T-helper 17 cell (primary cell): Measurements from ENCODE around the gene ZNF804B. TPM values are rescaled to one million over a fixed set of nuclear protein-coding genes. Genes with fewer than 3 reads are reported as not detected.

ENCODE experiments used
- ATAC-seq: fragments of 150-1000 bp; cut with Tn5 transposase; 2 replicates; pipeline ENCODE4 v1.10.0; 2021; ENCODE audit warnings: mild to moderate bottlenecking, moderate library complexity
- DNase-seq, 3 donors: peaks; one replicate each; pipeline versions ENCODE4 v3.0.0 to v3.0.0-alpha.2; 2020 to 2021
- H3K9me3 ChIP-seq: one replicate; pipeline ENCODE4 v1.7.0; 2013; ENCODE audit warnings: low read length, mild to moderate bottlenecking; ENCODE audit not compliant: control insufficient read depth, poor library complexity, severe bottlenecking
- H3K27ac Mint-ChIP-seq: one replicate; pipeline ENCODE4 v1.8.0; 2022; ENCODE audit warnings: mild to moderate bottlenecking, moderate library complexity, mixed read lengths
- H3K27me3 Mint-ChIP-seq: one replicate; pipeline ENCODE4 v1.8.0; 2022; ENCODE audit warnings: mixed read lengths
- H3K36me3 Mint-ChIP-seq: one replicate; pipeline ENCODE4 v1.8.0; 2022; ENCODE audit warnings: low read depth, mixed read lengths
- H3K4me1 Mint-ChIP-seq: one replicate; pipeline ENCODE4 v1.8.0; 2022; ENCODE audit warnings: mild to moderate bottlenecking, mixed read lengths
- H3K4me3 Mint-ChIP-seq: one replicate; pipeline ENCODE4 v1.8.0; 2022; ENCODE audit warnings: mild to moderate bottlenecking, moderate library complexity, mixed read lengths
- total RNA-seq, 4 donors: library from RNA in 2 of 4; stranded (reverse) in 2 of 4; gene quantifications; one replicate each; pipeline ENCODE4 v1.2.3 and lab custom pipeline; 2022 to 2026

ZNF804B gene
- total RNA-seq, result not detected
- total RNA-seq (lab: John Stamatoyannopoulos, UW), result 0 to 0.08 reads per million in 2 donors

DNA sequence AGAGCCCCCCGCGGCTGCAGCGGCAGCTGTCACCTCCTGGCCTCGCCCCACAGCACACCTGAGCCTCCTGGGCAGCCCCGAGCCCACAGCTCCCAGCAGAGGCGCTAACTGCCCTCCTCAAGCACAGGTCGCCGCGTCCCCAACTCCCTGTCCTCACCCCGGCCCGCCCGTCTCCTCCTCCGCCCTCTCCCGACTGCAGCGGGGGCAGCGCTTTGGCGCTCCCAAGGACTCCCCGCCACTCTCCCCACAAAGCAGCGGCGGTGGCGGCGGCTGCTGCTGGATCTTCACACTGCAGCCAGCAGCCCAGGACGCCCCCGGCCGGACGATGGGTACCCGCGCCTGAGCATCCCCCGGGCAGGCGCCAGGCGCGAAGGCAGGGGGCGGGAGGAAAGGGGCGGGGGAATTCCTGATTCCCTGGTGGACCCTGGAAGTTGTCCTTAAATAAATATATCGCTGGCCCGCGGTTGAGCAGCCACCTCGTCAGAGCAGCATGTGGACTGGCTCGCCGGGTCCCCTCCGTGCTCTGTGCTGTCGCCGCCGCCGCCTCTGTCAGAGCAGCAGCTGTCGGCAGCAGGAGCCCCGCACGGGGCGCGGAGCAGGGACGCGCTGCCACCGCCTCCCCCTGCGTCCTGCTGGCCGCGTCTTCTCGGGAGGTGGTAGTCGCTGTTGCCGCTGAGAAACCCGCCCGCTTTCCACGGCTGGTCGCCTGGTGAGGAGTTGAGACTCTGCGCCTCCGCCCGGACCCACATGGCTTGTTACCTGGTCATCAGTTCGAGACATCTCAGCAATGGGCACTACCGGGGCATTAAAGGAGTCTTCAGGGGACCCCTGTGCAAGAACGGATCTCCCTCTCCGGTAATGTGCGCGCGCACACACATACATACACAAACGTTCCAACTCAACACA lies at the start of gene ZNF804B:
Gene ZNF804B, plus strand, starts transcription at position 471 of the 906 bp plus-strand sequence. Its CDS starts 277 bp downstream, at position 748.
- peak within 1 kb of the TSS; percentile 33 for H3K4me3 Mint-ChIP-seq
- DNase-seq, result no peak
- no peak for ATAC-seq

DNA sequence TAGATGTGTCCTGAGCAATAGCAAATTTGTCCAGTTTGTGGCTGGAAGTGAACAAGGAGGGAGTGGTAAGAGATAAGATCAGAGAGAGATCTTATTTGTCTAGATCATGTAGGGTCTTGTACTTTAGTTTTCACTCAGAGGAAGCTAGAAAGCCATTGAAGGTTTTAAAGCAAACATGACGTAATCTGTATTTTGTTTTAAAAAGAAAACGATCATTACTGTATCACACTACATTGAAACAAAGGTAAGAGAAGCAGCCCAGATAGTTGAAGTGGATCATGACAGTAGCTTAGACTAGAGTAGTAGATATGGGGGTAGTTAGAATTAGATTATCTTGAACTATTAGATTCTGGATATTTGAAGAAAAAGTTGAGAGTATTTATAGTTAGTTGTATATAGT lies 23.6 kb upstream of the ZNF804B start:
- Mint-ChIP-seq H3K27ac (no peak overlapping the region), H3K36me3 (no peaks in the 10 kb centered on the region), H3K4me3 (no peak overlapping the region), H3K4me1 (no peaks in the 10 kb centered on the region), H3K27me3 (no peaks in the 10 kb centered on the region)
- DNase-seq (no peak), ATAC-seq (no peak)
- H3K9me3 ChIP-seq, result no peaks in the 10 kb centered on the region

More for the DNA sequence above, at the start of gene ZNF804B:
- peaks cover 5% of the 10 kb centered on the region for H3K36me3 Mint-ChIP-seq
- peaks cover 43% of the 10 kb centered on the region for H3K27me3 Mint-ChIP-seq
- H3K9me3 ChIP-seq, result no peaks in the 10 kb centered on the region
- H3K4me1 Mint-ChIP-seq, result peaks cover 3% of the 10 kb centered on the region
- H3K27ac Mint-ChIP-seq, result no peak within 1 kb of the TSS

DNA sequence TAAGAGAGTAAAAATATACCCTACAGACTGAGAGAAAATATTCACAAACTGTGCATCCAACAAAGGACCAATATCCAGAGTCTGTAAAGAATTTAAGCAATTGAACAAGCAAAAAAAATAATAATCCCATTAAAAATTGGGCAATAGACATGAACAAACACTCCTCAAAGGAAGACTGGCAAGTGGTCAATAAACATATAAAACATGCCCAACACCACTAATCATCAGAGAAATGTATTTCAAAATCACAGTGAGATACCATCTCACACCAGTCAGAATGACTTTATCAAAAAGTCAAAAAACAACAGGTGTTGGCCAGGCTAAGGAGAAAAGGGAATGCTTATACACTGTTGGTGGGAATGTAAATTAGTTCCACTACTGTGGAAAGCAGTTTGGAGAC lies 21.9 kb upstream of the ZNF804B start:
- H3K4me1 Mint-ChIP-seq, result no peaks in the 10 kb centered on the region
- no peaks in the 10 kb centered on the region for H3K36me3 Mint-ChIP-seq
- H3K27ac Mint-ChIP-seq, result no peak overlapping the region
- H3K9me3 ChIP-seq, result no peaks in the 10 kb centered on the region
- no peak for DNase-seq
- ATAC-seq, result no peak
- no peaks in the 10 kb centered on the region for H3K27me3 Mint-ChIP-seq
- H3K4me3 Mint-ChIP-seq, result no peak overlapping the region

DNA sequence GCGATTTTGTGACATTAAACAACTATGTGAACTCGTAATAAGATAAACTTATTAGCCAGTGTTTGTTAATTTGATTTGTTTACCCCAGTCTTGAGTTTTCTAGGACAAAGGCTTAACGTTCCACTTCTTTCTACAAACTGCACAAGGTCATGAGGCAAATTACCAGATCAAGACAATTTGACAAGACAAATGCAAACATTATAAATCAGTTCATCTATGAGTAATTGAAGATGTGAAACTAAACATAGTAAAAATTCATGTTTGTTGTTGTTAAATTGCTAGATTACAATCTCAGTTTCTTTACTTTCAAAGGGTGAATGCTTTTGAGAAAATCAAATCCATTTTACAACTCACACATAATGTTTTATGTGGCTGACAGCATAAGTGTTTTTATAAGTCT lies 13.4 kb upstream of the ZNF804B start:
- Mint-ChIP-seq H3K36me3 (no peaks in the 10 kb centered on the region), H3K27ac (no peak overlapping the region), H3K4me1 (no peaks in the 10 kb centered on the region), H3K4me3 (no peak overlapping the region), H3K27me3 (no peaks in the 10 kb centered on the region)
- no peaks in the 10 kb centered on the region for H3K9me3 ChIP-seq
- ATAC-seq (no peak), DNase-seq (no peak)

DNA sequence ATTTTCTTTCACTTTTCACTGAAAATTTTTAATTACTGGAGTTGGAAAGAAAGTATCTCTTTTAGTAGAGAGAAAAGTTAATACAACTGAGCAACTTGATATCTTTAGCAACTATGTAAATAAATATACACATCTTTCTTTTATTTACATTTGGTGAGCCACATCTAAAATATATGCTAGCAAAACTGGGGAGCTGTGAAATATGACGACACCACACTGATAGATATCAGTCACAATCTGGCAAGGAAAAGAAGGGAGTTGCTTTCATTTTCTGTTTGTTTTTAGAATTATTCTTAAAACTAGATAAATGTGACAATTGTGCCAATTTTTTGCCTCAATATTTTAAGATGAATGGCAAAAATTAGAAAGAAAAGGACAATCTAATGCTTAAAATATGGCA lies 2.7 kb upstream of the ZNF804B start:
- Mint-ChIP-seq H3K4me1 (peaks cover 3% of the 10 kb centered on the region), H3K27me3 (peaks cover 34% of the 10 kb centered on the region), H3K27ac (no peak overlapping the region), H3K4me3 (no peak overlapping the region), H3K36me3 (peaks cover 5% of the 10 kb centered on the region)
- no peak for DNase-seq
- H3K9me3 ChIP-seq, result no peaks in the 10 kb centered on the region
- no peak for ATAC-seq

DNA sequence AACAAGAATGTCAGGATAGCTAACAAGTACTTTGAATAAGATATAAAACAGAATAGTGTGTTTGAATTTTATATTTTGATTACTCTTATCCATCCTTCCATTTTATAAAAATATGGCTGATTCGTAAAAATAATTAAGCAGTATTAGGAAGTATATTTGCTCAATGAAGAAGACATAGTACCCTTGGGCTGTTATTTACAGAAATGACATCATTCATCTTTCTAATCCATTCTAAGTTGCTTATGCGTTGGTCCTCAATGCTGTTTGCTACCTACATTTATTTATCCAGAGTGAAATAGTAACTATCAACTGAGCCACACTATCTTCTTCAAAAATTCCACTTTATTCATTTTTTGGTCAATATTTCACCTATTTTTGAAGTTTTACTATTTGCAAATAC lies 2.1 kb upstream of the ZNF804B start:
- Mint-ChIP-seq H3K36me3 (peaks cover 5% of the 10 kb centered on the region), H3K4me1 (peaks cover 3% of the 10 kb centered on the region), H3K27ac (no peak overlapping the region), H3K27me3 (peaks cover 39% of the 10 kb centered on the region), H3K4me3 (no peak overlapping the region)
- H3K9me3 ChIP-seq, result no peaks in the 10 kb centered on the region
- DNase-seq, result no peak
- no peak for ATAC-seq

DNA sequence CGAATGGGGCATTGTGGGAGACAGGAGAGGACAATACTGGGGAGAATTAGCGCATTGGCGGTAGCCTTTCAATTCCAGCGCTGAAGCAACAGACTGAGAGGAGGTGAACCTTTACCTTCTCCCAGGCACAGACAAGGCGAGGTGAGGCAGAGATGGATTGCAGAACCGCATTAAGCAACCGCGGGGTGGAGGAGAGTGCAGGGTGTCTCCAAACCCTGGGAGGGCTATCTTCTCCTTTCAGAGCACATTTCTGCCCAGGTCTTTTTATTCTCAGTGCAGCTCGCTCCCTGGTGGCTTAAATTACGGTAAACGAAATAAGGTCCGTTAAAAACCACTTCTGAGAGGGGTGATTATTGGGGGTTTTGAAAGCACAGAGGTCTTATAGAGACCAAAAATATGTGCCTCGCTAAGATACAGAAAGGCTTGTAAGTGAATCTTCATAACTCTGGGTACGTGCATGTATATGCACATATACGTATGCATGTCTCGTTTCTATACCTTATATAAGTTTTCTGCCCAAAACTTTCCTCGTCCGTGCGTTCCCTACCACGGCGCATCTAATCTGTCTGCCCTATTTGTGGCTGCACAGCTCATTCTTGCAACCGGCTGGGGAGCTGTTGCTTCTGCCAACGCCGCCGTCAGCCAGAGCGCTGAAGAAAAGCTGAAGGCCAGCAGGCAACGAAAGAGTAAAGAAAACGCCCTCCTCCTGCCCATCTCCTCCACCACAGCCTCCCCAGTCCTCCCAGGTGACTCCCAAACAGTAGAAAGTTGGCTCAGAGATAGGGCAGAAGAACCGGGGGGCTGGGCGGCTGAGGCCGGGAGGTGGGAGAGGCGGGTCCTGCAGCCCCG lies 895 bp upstream of the ZNF804B start:
- H3K4me3 Mint-ChIP-seq, result no peak overlapping the region
- H3K27ac Mint-ChIP-seq, result no peak overlapping the region
- H3K36me3 Mint-ChIP-seq, result peaks cover 5% of the 10 kb centered on the region
- no peaks in the 10 kb centered on the region for H3K9me3 ChIP-seq
- peaks cover 3% of the 10 kb centered on the region for H3K4me1 Mint-ChIP-seq
- DNase-seq, result no peak
- peaks cover 43% of the 10 kb centered on the region for H3K27me3 Mint-ChIP-seq
- ATAC-seq, result no peak

DNA sequence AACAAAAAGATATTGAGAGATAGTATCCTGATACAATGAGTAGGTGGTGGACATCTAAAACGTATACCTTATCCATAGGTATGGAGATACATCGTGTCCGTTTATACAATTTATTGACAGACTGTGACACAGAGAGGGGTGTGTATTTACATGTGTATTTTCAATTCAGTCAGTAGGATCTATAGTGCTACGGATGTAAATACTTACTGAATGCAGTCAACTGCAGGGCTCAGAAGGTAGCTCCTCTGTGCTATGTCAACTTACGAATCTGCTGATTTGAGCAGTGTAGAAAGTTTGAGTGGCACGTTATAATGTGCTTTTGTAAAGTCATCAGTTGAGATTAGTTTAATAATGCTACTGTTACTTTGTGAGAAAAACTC lies 626 bp downstream of the ZNF804B start:
- peaks cover 5% of the 10 kb centered on the region for H3K36me3 Mint-ChIP-seq
- H3K27me3 Mint-ChIP-seq, result peaks cover 43% of the 10 kb centered on the region
- no peaks in the 10 kb centered on the region for H3K9me3 ChIP-seq
- H3K4me1 Mint-ChIP-seq, result peaks cover 3% of the 10 kb centered on the region
- ATAC-seq, result no peak
- no peak for DNase-seq
- peak overlapping the region; percentile 33 for H3K4me3 Mint-ChIP-seq
- no peak overlapping the region for H3K27ac Mint-ChIP-seq

DNA sequence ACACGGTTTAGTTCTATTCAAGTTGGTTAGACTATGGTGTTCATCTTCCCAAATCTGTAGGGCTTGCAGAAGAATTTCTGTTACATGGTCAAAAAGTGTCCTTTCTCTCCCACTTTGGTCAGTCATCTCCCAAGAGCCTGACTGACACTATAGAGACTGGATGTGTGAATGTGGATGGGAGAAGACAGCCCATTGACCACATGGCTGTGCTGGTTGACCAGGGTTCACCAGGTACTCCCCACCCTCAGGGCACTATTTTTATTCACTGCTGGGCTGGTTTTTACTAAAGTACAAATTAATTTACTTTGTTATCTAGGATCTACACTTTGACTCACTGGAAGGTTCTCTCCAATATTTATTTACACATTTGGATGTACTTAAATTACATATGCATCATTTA lies 2.3 kb downstream of the ZNF804B start:
- DNase-seq, result no peak
- Mint-ChIP-seq H3K4me1 (peaks cover 3% of the 10 kb centered on the region), H3K36me3 (peaks cover 3% of the 10 kb centered on the region), H3K27me3 (peaks cover 34% of the 10 kb centered on the region), H3K4me3 (no peak overlapping the region), H3K27ac (no peak overlapping the region)
- no peaks in the 10 kb centered on the region for H3K9me3 ChIP-seq
- ATAC-seq, result no peak

DNA sequence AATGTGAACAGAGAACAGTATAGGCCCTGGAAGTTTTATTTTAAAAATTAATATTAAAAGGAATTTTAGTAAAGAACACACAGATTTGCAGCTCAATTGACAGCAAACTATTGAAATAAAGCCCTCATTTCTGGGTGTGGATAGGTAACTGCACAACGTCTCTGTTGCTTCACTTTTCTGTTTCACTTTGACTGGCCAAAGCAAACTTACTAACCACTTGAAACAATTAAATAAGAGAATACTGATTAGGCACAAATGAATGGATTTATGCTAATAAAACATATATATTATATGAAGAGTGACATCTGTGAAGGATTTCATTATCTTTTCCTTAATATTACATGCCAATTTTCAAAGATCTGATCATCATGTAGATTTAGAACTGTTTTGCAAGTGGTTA lies 11.9 kb downstream of the ZNF804B start:
- Mint-ChIP-seq H3K36me3 (no peaks in the 10 kb centered on the region), H3K27ac (no peak overlapping the region), H3K27me3 (no peaks in the 10 kb centered on the region), H3K4me3 (no peak overlapping the region), H3K4me1 (no peaks in the 10 kb centered on the region)
- ATAC-seq, result no peak
- no peaks in the 10 kb centered on the region for H3K9me3 ChIP-seq
- no peak for DNase-seq

DNA sequence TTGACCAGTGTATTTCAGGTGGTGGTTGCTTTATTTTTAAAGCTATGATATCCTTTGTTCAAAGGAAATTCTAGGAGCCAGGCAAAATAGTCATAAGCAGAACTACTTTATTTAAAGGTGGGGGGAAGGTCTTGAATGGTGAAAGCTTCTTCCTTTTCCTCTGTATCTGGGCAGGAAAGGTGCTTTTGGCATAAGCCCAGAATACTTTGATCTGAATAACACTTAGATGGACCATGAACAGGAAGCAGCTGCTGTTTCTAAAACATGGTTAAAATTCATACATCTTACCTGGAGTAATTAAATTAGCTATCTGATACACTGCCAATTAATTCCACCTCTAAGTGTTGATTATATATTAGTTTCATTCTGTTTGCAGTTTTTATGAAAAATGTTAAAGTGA lies 13.3 kb downstream of the ZNF804B start:
- H3K27ac Mint-ChIP-seq, result no peak overlapping the region
- DNase-seq, result no peak
- no peaks in the 10 kb centered on the region for H3K27me3 Mint-ChIP-seq
- no peaks in the 10 kb centered on the region for H3K36me3 Mint-ChIP-seq
- no peaks in the 10 kb centered on the region for H3K9me3 ChIP-seq
- ATAC-seq, result no peak
- H3K4me1 Mint-ChIP-seq, result no peaks in the 10 kb centered on the region
- no peak overlapping the region for H3K4me3 Mint-ChIP-seq

DNA sequence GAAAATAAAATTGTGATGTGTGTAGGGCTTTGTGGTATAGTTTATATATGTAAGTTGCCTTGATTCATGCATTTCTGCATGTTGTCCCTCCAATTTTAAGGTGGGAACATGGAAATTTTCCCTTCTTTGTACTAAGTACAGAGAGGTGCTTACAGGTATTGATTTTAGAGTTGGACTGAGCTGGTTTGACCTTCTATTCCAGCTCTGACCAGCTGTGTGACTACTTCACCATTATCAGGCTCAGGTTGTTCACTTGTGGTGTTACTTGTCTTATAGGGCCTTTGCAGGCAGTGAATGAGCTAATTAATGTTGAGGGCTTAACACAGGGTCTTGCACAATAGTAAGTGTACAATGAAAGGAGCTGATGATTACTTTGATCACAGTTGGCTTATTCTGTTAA lies 16.3 kb downstream of the ZNF804B start:
- no peaks in the 10 kb centered on the region for H3K4me1 Mint-ChIP-seq
- ATAC-seq, result no peak
- H3K36me3 Mint-ChIP-seq, result no peaks in the 10 kb centered on the region
- DNase-seq, result no peak
- no peak overlapping the region for H3K27ac Mint-ChIP-seq
- H3K27me3 Mint-ChIP-seq, result peaks cover 8% of the 10 kb centered on the region
- no peaks in the 10 kb centered on the region for H3K9me3 ChIP-seq
- H3K4me3 Mint-ChIP-seq, result no peak overlapping the region

DNA sequence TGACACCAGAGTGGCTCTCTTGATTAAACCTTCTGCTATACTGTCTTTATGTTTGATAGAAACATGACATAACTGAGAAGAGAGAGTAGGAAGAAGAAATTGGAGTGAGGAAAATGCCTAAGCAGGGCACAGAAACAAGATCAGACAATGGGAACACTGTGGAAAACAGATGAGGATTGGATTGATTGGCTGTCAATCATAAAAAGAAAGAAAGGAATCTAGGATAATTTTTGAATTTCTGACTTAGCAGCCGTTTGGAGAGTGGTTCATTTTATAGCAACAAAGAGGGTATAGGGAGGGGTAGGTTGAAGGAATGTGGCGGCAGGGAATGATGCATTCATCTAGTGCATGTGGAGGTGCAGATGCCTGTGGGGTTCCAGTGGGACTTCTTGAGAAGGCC lies 28.3 kb downstream of the ZNF804B start:
- Mint-ChIP-seq H3K27ac (no peak overlapping the region), H3K36me3 (no peaks in the 10 kb centered on the region), H3K27me3 (no peaks in the 10 kb centered on the region), H3K4me3 (no peak overlapping the region), H3K4me1 (peaks cover 2% of the 10 kb centered on the region)
- peaks cover 2% of the 10 kb centered on the region for H3K9me3 ChIP-seq
- no peak for DNase-seq
- ATAC-seq, result no peak
